OCI-LY1 (cell line): ENCODE measurements around the gene CCBE1.

Source experiments
- H2AFZ ChIP-seq: fragments of 200-600 bp; sonication (generic), shearing (Covaris generic); 2 replicates; pipeline ENCODE4 v1.6.0; 2014; ENCODE audit warnings: antibody characterized with exemption, mild to moderate bottlenecking, low read length
- H3F3A ChIP-seq: fragments of 200-600 bp; sonication (generic), shearing (Covaris generic); 2 replicates; pipeline ENCODE4 v1.6.0; 2014; ENCODE audit warnings: mild to moderate bottlenecking, antibody characterized with exemption, low read length, moderate library complexity; ENCODE audit not compliant: insufficient read depth
- H3K27ac ChIP-seq: fragments of 200-600 bp; sonication (generic); 2 replicates; pipeline ENCODE4 v1.5.1; 2014; ENCODE audit warnings: low read length, mixed run types, mild to moderate bottlenecking, low read depth; ENCODE audit not compliant: poor library complexity, severe bottlenecking
- H3K27me3 ChIP-seq: fragments of 200-600 bp; sonication (generic); 2 replicates; pipeline ENCODE4 v1.6.0; 2014; ENCODE audit warnings: antibody characterized with exemption, mild to moderate bottlenecking, low read length, moderate library complexity; ENCODE audit not compliant: insufficient read depth
- H3K36me3 ChIP-seq: fragments of 200-600 bp; sonication (generic); 2 replicates; pipeline ENCODE4 v1.6.1; 2014; ENCODE audit warnings: mild to moderate bottlenecking, antibody characterized with exemption, low read length, moderate library complexity, mixed read lengths; ENCODE audit not compliant: insufficient read depth
- H3K4me1 ChIP-seq: fragments of 200-600 bp; sonication (generic); 2 replicates; pipeline ENCODE4 v1.5.1; 2014; ENCODE audit warnings: mild to moderate bottlenecking, low read length, moderate library complexity; ENCODE audit not compliant: insufficient read depth, severe bottlenecking
- H3K4me2 ChIP-seq: fragments of 200-600 bp; sonication (generic), shearing (Covaris generic); 2 replicates; pipeline ENCODE4 v1.6.1; 2014; ENCODE audit warnings: low read length
- H3K4me3 ChIP-seq: fragments of 200-600 bp; sonication (generic); 2 replicates; pipeline ENCODE4 v1.5.1; 2014; ENCODE audit warnings: low read length, low read depth, mild to moderate bottlenecking, mixed read lengths; ENCODE audit not compliant: poor library complexity, severe bottlenecking
- H3K79me2 ChIP-seq: fragments of 200-600 bp; shearing (Covaris generic); 2 replicates; pipeline ENCODE4 v1.6.1; 2016; ENCODE audit warnings: mixed run types, low read length, mixed read lengths; ENCODE audit not compliant: insufficient read depth
- H3K9ac ChIP-seq: fragments of 200-600 bp; sonication (generic), shearing (Covaris generic); 2 replicates; pipeline ENCODE4 v1.6.1; 2014; ENCODE audit warnings: mild to moderate bottlenecking, low read length, mixed read lengths
- H3K9me2 ChIP-seq: fragments of 200-600 bp; sonication (generic), shearing (Covaris generic); 2 replicates; pipeline ENCODE4 v1.6.1; 2014; ENCODE audit warnings: low read depth, mild to moderate bottlenecking, low read length, mixed read lengths
- H3K9me3 ChIP-seq: fragments of 200-600 bp; shearing (Covaris generic); 2 replicates; pipeline ENCODE4 v1.6.1; 2014; ENCODE audit warnings: low read length, mixed read lengths
- H4K20me1 ChIP-seq: fragments of 200-600 bp; sonication (generic), shearing (Covaris generic); 2 replicates; pipeline ENCODE4 v1.6.0; 2016; ENCODE audit warnings: mild to moderate bottlenecking, low read length; ENCODE audit not compliant: insufficient read depth
- EZH2 ChIP-seq: fragments of 200-600 bp; sonication (generic), shearing (Covaris generic); IDR thresholded peaks from 2 replicates; pipeline ENCODE4 v1.8.0; 2017; ENCODE audit warnings: borderline replicate concordance, mixed run types, mild to moderate bottlenecking, antibody characterized with exemption, low read length, moderate library complexity, mixed read lengths
- TF ChIP-seq, protein P1 (sequence below): fragments of 200-600 bp; sonication (generic), shearing (Covaris generic); IDR thresholded peaks from 2 replicates; pipeline ENCODE4 v1.5.1; 2017; ENCODE audit warnings: mild to moderate bottlenecking, antibody characterized with exemption, low read length, moderate library complexity, mixed read lengths

Gene CCBE1

GRCh38 chr18:59540346-59540745 lies 156.9 kb downstream of the CCBE1 start:
- H3K27ac ChIP-seq = no peak overlapping the region
- no peaks in the 10 kb centered on the region for H3F3A ChIP-seq
- H3K9me2 ChIP-seq = no peaks in the 10 kb centered on the region
- no peaks in the 10 kb centered on the region for H3K79me2 ChIP-seq
- no peaks in the 10 kb centered on the region for H3K9me3 ChIP-seq
- TF ChIP-seq, protein P1, sequence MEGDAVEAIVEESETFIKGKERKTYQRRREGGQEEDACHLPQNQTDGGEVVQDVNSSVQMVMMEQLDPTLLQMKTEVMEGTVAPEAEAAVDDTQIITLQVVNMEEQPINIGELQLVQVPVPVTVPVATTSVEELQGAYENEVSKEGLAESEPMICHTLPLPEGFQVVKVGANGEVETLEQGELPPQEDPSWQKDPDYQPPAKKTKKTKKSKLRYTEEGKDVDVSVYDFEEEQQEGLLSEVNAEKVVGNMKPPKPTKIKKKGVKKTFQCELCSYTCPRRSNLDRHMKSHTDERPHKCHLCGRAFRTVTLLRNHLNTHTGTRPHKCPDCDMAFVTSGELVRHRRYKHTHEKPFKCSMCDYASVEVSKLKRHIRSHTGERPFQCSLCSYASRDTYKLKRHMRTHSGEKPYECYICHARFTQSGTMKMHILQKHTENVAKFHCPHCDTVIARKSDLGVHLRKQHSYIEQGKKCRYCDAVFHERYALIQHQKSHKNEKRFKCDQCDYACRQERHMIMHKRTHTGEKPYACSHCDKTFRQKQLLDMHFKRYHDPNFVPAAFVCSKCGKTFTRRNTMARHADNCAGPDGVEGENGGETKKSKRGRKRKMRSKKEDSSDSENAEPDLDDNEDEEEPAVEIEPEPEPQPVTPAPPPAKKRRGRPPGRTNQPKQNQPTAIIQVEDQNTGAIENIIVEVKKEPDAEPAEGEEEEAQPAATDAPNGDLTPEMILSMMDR = no peak
- TF ChIP-seq EZH2 = no peak
- no peaks in the 10 kb centered on the region for H4K20me1 ChIP-seq
- H3K4me1 ChIP-seq = no peaks in the 10 kb centered on the region
- no peaks in the 10 kb centered on the region for H3K27me3 ChIP-seq
- H2AFZ ChIP-seq = no peak overlapping the region
- no peaks in the 10 kb centered on the region for H3K36me3 ChIP-seq
- no peak overlapping the region for H3K4me3 ChIP-seq
- no peak overlapping the region for H3K9ac ChIP-seq
- H3K4me2 ChIP-seq = no peak overlapping the region

DNA sequence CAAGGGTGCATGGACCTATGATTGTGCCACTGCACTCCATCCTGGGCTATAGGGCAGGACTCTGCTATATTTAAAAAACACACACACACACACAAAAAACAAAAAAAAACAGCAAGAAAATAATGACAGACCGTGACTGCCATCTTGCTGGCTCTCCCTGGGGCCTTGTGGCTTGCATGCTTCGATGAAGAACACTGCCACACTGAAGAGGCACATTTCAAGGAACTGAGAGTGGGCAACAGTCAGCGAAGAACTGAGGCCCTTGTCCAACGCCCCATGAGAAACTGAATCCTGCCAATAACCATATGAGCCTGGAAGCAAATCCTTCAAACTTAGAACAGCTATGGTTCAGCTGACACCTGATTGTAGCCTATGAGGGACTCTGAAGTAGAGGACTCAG lies 158.1 kb downstream of the CCBE1 start:
- Histone ChIP-seq H3K27me3 (no peaks in the 10 kb centered on the region), H3K79me2 (no peaks in the 10 kb centered on the region), H3K9me3 (no peaks in the 10 kb centered on the region), H3K27ac (no peak overlapping the region), H3K36me3 (no peaks in the 10 kb centered on the region), H3F3A (no peaks in the 10 kb centered on the region), H4K20me1 (no peaks in the 10 kb centered on the region), H3K4me2 (no peak overlapping the region), H3K9me2 (no peaks in the 10 kb centered on the region), H3K4me1 (no peaks in the 10 kb centered on the region), H3K4me3 (no peak overlapping the region), H2AFZ (no peak overlapping the region), H3K9ac (no peak overlapping the region)
- TF ChIP-seq, protein P1 = no peak

GRCh38 chr18:59537579-59537978 lies 159.6 kb downstream of the CCBE1 start:
- H3K4me2 ChIP-seq = no peak overlapping the region
- no peak overlapping the region for H3K9ac ChIP-seq
- H2AFZ ChIP-seq = no peak overlapping the region

More at GRCh38 chr18:59537579-59537978, 159.6 kb downstream of the CCBE1 start:
- Histone ChIP-seq H4K20me1 (no peaks in the 10 kb centered on the region), H3K27ac (no peak overlapping the region), H3K4me1 (no peaks in the 10 kb centered on the region), H3K79me2 (no peaks in the 10 kb centered on the region), H3K9me3 (no peaks in the 10 kb centered on the region), H3K27me3 (no peaks in the 10 kb centered on the region), H3F3A (no peaks in the 10 kb centered on the region), H3K36me3 (no peaks in the 10 kb centered on the region), H3K4me3 (no peak overlapping the region), H3K9me2 (no peaks in the 10 kb centered on the region)
- TF ChIP-seq, protein P1 = no peak
- TF ChIP-seq EZH2 = no peak
